AG04450 (cell line): ENCODE results near the gene INPP5A. TPM values are rescaled to one million over a fixed set of nuclear protein-coding genes. Genes with fewer than 3 reads are reported as not detected.

Experiments
- CTCF ChIA-PET: fragments of 300-600, 350-600 bp; formaldehyde crosslinking; extraction: SDS; loops from one replicate; lab custom pipeline; 2022; ENCODE audit warnings: antibody characterized with exemption, inconsistent platforms; lab: Charles Lee
- POLR2A ChIA-PET: fragments of 350-600 bp; formaldehyde crosslinking; extraction: SDS; loops from one replicate; lab custom pipeline; 2021; ENCODE audit warnings: antibody characterized with exemption, inconsistent platforms; lab: Yijun Ruan, JAX
- DNase-seq: peaks from one replicate; pipeline ENCODE4 v3.0.0-alpha.2; 2011; ENCODE audit warnings: low read depth, low spot score
- H3K27ac ChIP-seq: one replicate; pipeline ENCODE4 v1.5.1; 2012; ENCODE audit warnings: low read depth, low read length, control low read depth
- H3K27me3 ChIP-seq: one replicate; pipeline ENCODE4 v1.6.0; 2012; ENCODE audit warnings: low read length; ENCODE audit not compliant: control insufficient read depth, insufficient read depth
- H3K4me3 ChIP-seq: 2 replicates; pipeline ENCODE4 v1.5.1; 2011; ENCODE audit warnings: mild to moderate bottlenecking, low read depth, low read length, control low read depth
- H3K9me3 ChIP-seq: 2 replicates; pipeline ENCODE4 v1.5.1; 2012; ENCODE audit warnings: low read length; ENCODE audit not compliant: control insufficient read depth, insufficient read depth
- CTCF ChIP-seq: IDR thresholded peaks from 2 replicates; pipeline ENCODE4 v1.5.1; 2011; ENCODE audit warnings: low read depth, low read length, control low read depth, inconsistent platforms
- polyA plus RNA-seq: library from polyadenylated mRNA; depleted of rRNA; stranded (reverse); fragments of >200 nt; gene quantifications from 2 replicates; pipeline ENCODE4 v1.2.3, GENCODE V29; 2011

Gene INPP5A
- polyA plus RNA-seq, 1 experiment = 22.5 TPM

DNA sequence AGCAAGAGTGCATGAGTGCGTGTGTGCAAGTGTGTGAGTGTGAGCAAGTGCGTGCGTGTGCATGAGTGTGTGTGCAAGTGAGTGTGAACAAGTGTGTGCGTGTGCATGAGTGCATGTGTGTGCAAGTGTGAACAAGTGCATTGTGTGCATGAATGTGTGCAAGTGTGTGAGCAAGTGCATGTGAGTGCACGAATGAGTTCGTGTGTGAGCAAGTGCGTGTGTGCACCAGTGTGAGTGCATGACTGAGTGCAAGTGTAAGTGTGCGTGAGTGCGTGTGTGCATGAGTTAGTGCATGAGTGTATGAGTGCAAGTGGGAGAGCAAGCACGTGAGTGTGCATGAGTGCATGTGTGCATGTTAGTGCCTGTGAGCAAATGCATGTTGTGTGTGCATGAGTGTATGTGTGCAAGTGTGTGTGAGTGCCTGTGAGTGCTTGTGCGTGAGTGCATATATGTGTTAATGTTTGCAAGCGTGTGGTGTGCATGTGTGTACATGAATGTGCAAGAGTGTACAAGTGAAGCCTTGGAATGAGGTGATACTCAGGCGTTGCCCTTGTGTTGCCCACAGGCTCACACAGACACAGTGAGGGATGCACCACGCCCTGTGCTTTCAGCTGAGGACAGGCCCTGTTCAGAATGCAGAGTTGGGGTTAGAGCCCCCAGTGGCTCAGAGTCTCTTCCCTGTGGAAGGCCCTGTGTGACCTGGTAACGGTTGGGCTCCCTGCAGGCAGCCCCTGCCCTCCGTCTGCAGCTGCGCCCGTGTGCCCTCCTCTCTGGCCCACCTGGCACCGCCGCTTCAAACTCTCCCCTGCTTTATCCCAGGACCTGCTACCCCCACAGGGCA, 151.2 kb downstream of the INPP5A start:
- CTCF ChIA-PET = interaction anchor here (1.4 kb wide), 1 partner anchor 641 kb away, joined by 3 read pairs; no protein-coding TSS in a partner anchor

GRCh38 chr10:132689721-132690360, 152.3 kb downstream of the INPP5A start:
- ChIA-PET POLR2A (no interaction called here), CTCF (no interaction called here)
- H3K9me3 ChIP-seq = peaks cover 13% of the 10 kb centered on the region
- no peak for DNase-seq
- no peaks in the 10 kb centered on the region for H3K27me3 ChIP-seq
- TF ChIP-seq CTCF = no peak
- no peak overlapping the region for H3K27ac ChIP-seq
- no peak overlapping the region for H3K4me3 ChIP-seq

More for the DNA sequence above, 151.2 kb downstream of the INPP5A start:
- TF ChIP-seq CTCF = no peak
- DNase-seq = no peak
- Histone ChIP-seq H3K27me3 (no peaks in the 10 kb centered on the region), H3K4me3 (no peak overlapping the region), H3K27ac (no peak overlapping the region), H3K9me3 (peaks cover 13% of the 10 kb centered on the region)
- POLR2A ChIA-PET = no interaction called here

DNA sequence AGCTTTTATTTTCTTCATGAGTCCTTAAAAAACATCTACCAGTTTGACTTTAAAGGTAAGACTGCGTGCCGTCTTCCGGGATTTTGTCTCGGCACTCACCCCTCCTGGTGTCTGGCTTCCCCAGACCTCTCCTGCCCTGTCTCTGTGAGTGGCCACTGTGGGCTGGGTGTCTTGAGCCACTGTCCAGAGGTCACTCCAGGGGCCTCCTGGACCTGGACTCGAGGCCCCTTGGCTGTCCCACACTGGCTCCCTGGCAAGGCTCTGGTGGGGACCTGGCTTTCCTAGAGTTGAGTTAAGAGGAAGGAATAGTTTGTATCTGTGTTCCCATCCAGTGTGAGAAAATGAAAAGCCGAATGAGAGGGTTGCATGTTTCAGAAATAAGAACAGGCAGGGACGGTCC, 152.8 kb downstream of the INPP5A start:
- POLR2A ChIA-PET = no interaction called here
- peaks cover 13% of the 10 kb centered on the region for H3K9me3 ChIP-seq
- H3K27me3 ChIP-seq = no peaks in the 10 kb centered on the region
- no peak overlapping the region for H3K4me3 ChIP-seq
- no peak overlapping the region for H3K27ac ChIP-seq
- DNase-seq = no peak
- no peak for TF ChIP-seq CTCF
- CTCF ChIA-PET = no interaction called here

- CTCF ChIA-PET = no interaction called here
- Histone ChIP-seq H3K4me3 (no peak overlapping the region), H3K27ac (no peak overlapping the region), H3K9me3 (peaks cover 13% of the 10 kb centered on the region), H3K27me3 (no peaks in the 10 kb centered on the region)
- TF ChIP-seq CTCF = no peak
- POLR2A ChIA-PET = no interaction called here
- DNase-seq = no peak
Observed at GRCh38 chr10:132690821-132691610, 153.4 kb downstream of the INPP5A start.
